Right lobe of liver (tissue), 6 donors: ENCODE results near the gene UQCR11. TPM values are rescaled to one million over a fixed set of nuclear protein-coding genes. Genes with fewer than 3 reads are reported as not detected.
"Not testable (repeated sequence)": the region's sequence is repeated elsewhere in the genome, so short reads cannot be mapped to it uniquely, and the experiment has no call there.

Experiments used
- ATAC-seq, 4 donors: fragments of 200-7000 bp; cut with Tn5 transposase; one replicate each; pipeline ENCODE4 v1.9.1; 2020; ENCODE audit warnings: mild to moderate bottlenecking in 4 of 4, moderate library complexity in 4 of 4
- DNase-seq, 3 donors: peaks; one replicate each; pipeline ENCODE4 v3.0.0-alpha.2; 2020
- H3K27ac ChIP-seq, 3 donors: fragments of 200-600 bp; one replicate each; pipeline ENCODE4 v1.8.0; 2022
- H3K27me3 ChIP-seq, 2 donors: fragments of 200-600 bp; one replicate each; pipeline ENCODE4 v1.8.0; 2022
- H3K36me3 ChIP-seq, 4 donors: fragments of 200-600 bp; sonication (generic) in 1 of 4; one replicate each; pipeline versions ENCODE4 v1.5.1 to v1.8.0; 2017 to 2022; ENCODE audit warnings: control low read depth in 1 of 4
- H3K4me1 ChIP-seq, 4 donors: fragments of 200-600 bp; sonication (generic) in 1 of 4; one replicate each; pipeline versions ENCODE4 v1.5.1 to v1.8.0; 2017 to 2022; ENCODE audit warnings: control low read depth in 1 of 4
- H3K4me3 ChIP-seq, 3 donors: fragments of 200-600 bp; one replicate each; pipeline ENCODE4 v1.8.0; 2022
- H3K9me3 ChIP-seq, 4 donors: fragments of 200-600 bp; sonication (generic) in 1 of 4; one replicate each; pipeline versions ENCODE4 v1.5.1 to v1.8.0; 2017 to 2022; ENCODE audit warnings: control low read depth in 1 of 4
- CTCF ChIP-seq, 4 donors: fragments of 200-600 bp in 3 of 4; fragments of 450-650 bp in 1 of 4; IDR thresholded peaks; one replicate each; pipeline versions ENCODE4 v1.5.1 to v1.8.0; 2016 to 2022; ENCODE audit warnings: antibody characterized with exemption in 4 of 4, mild to moderate bottlenecking in 2 of 4
- POLR2A ChIP-seq: fragments of 450-650 bp; IDR thresholded peaks from one replicate; pipeline ENCODE4 v1.6.1; 2017; ENCODE audit warnings: antibody characterized with exemption, mild to moderate bottlenecking
- WGBS: methylation state at CpG from one replicate; pipeline ENCODE4 v1.1.6; 2018; ENCODE audit warnings: low coverage, low lambda C conversion rate; ENCODE audit not compliant: insufficient coverage; ENCODE audit errors: missing lambda C conversion rate; 5-methylcytosine and 5-hydroxymethylcytosine counted together
- intact Hi-C, 2 donors: fragments of 100-400 bp; cut with DNase I; formaldehyde crosslinking; loops; one replicate each; pipeline versions ENCODE4 v1.11.2 to v1.14.1; 2022
- total RNA-seq, 6 experiments: library from RNA; depleted of rRNA in 2 of 6; stranded (reverse); fragments of >200 nt in 2 of 6; fragmentation: NEBNext Ultra II Directional in 3 of 6; extraction: Animal tissue kit (Norgen Biotek cat#: 25700) in 3 of 6; gene quantifications; one replicate each; pipeline versions ENCODE4 v1.1.0 to v1.2.4, GENCODE V29; 2016 to 2023
- donor health status: DM: no; HTN: yes; CAD: no.
- donor health status: DM: no; HTN: no; CAD: no.
- donor health status: DM: no; HTN: no; CAD: no.
- donor health status: DM: no; HTN: yes; CAD: no.
- donor health status: DM: no; HTN: yes; CAD: no.

UQCR11 gene
- total RNA-seq, 6 experiments from 2014 or later = 59.6 to 202 (median 172) TPM

- no peak overlapping the region for H3K27ac ChIP-seq
- H3K4me3 ChIP-seq = no peak overlapping the region
- WGBS = 97% methylated on average over 14 of the region's 23 CpGs
- DNase-seq = peak in 1 of 3 donors; percentile 15
- TF ChIP-seq POLR2A (no peak), CTCF (IDR thresholded peaks at IDR 0.05) (no peak)
- no peaks in the 10 kb centered on the region for H3K4me1 ChIP-seq
- H3K36me3 ChIP-seq = no peaks in the 10 kb centered on the region
- ATAC-seq = no peak
- intact Hi-C loops = no loop called here
- H3K27me3 ChIP-seq = no peaks in the 10 kb centered on the region
- no peaks in the 10 kb centered on the region for H3K9me3 ChIP-seq
These were observed 40.0 kb upstream of the UQCR11 start for GRCh38 chr19:1645299-1645698.

GRCh38 chr19:1644070-1644469 lies 38.8 kb upstream of the UQCR11 start:
- 100% methylated on average over 2 of the region's 16 CpGs for WGBS
- no peak overlapping the region for H3K4me3 ChIP-seq
- no peaks in the 10 kb centered on the region for H3K4me1 ChIP-seq
- H3K27me3 ChIP-seq = no peaks in the 10 kb centered on the region
- no peak for TF ChIP-seq CTCF (IDR thresholded peaks at IDR 0.05)
- no peak for TF ChIP-seq POLR2A
- H3K36me3 ChIP-seq = no peaks in the 10 kb centered on the region
- DNase-seq (no peak), ATAC-seq (no peak)
- H3K27ac ChIP-seq = no peak overlapping the region
- H3K9me3 ChIP-seq = no peaks in the 10 kb centered on the region
- intact Hi-C loops = no loop called here

- H3K27me3 ChIP-seq, DNase-seq, ATAC-seq, H3K4me3 ChIP-seq, H3K36me3 ChIP-seq, H3K9me3 ChIP-seq, H3K4me1 ChIP-seq, H3K27ac ChIP-seq, intact Hi-C loops: not testable (repeated sequence)
- WGBS = 93% methylated on average over 8 of the region's 10 CpGs
These were observed 35.7 kb upstream of the UQCR11 start for GRCh38 chr19:1640893-1641448.

- Histone ChIP-seq H3K9me3 (no peaks in the 10 kb centered on the region), H3K27me3 (no peaks in the 10 kb centered on the region), H3K27ac (no peak overlapping the region), H3K4me3 (no peak overlapping the region), H3K4me1 (no peaks in the 10 kb centered on the region), H3K36me3 (peaks cover 0 to 2% (median 0%) of the 10 kb centered on the region in 4 donors)
- no peak for DNase-seq
- intact Hi-C loops = no loop called here
- no peak for ATAC-seq
- 89% methylated on average over 10 of the region's 34 CpGs for WGBS
- TF ChIP-seq POLR2A (no peak), CTCF (IDR thresholded peaks at IDR 0.05) (no peak)
These were observed 31.3 kb upstream of the UQCR11 start for GRCh38 chr19:1636325-1637236.

GRCh38 chr19:1634938-1635243 lies 29.6 kb upstream of the UQCR11 start:
- Histone ChIP-seq H3K36me3 (peaks cover 0 to 2% (median 0%) of the 10 kb centered on the region in 4 donors), H3K9me3 (no peaks in the 10 kb centered on the region), H3K4me1 (no peaks in the 10 kb centered on the region), H3K4me3 (no peak overlapping the region), H3K27ac (no peak overlapping the region), H3K27me3 (no peaks in the 10 kb centered on the region)
- DNase-seq = no peak
- WGBS = no CpG with 5 or more reads among the region's 5 CpGs
- no peak for TF ChIP-seq POLR2A
- TF ChIP-seq CTCF (IDR thresholded peaks at IDR 0.05) = no peak
- ATAC-seq = no peak
- intact Hi-C loops = no loop called here
